ENCODE measurements around the gene ABI2.

Gene ABI2

DNA sequence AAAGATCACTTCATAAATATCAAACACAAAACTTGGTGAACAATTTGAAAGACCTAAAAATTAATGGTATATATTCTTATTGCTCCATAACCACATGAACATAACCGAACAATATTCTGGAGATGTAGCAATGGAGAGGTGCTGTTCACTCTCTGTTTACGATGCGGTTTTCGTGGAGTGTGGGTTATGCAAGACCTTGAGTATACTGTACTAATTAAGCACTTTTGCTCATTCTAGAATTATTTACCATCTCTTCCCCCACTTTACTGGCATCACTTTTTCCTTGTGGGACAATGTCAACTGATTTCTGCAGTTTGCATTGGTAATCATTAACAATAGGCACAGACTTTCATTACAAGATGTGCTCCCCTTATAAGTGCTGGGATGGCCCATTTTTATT is 109.3 kb downstream of the ABI2 start:
- no peak for TF ChIP-seq CEBPB (IDR thresholded peaks at IDR 0.05)
- no peak for TF ChIP-seq EGR1 (IDR thresholded peaks at IDR 0.05)

DNA sequence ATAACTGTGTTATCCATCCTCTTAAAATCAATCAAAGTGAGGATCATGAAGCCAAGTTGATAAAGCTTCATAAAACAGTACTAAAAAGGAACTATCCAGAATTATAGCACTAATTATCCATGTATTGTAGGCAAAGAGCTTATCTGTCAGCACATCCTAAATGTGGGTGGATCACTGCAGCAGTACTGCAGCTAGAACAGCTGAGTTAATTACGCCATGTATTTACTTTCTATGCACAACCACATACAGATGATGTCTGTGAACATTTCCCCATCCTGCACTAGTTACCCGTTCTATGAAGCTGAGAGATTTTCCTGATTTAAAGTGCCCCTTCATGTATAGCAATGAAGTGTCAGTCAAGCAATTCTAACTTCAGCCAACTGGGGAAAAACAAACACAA is 110.3 kb downstream of the ABI2 start:
- no peak for TF ChIP-seq CEBPB (IDR thresholded peaks at IDR 0.05)
- TF ChIP-seq TCF12 (IDR thresholded peaks at IDR 0.05; ENCODE audit: low read depth) = no peak
- TF ChIP-seq CREB1 (IDR thresholded peaks at IDR 0.05; ENCODE audit: low read depth) = no peak
- TF ChIP-seq, protein P1, sequence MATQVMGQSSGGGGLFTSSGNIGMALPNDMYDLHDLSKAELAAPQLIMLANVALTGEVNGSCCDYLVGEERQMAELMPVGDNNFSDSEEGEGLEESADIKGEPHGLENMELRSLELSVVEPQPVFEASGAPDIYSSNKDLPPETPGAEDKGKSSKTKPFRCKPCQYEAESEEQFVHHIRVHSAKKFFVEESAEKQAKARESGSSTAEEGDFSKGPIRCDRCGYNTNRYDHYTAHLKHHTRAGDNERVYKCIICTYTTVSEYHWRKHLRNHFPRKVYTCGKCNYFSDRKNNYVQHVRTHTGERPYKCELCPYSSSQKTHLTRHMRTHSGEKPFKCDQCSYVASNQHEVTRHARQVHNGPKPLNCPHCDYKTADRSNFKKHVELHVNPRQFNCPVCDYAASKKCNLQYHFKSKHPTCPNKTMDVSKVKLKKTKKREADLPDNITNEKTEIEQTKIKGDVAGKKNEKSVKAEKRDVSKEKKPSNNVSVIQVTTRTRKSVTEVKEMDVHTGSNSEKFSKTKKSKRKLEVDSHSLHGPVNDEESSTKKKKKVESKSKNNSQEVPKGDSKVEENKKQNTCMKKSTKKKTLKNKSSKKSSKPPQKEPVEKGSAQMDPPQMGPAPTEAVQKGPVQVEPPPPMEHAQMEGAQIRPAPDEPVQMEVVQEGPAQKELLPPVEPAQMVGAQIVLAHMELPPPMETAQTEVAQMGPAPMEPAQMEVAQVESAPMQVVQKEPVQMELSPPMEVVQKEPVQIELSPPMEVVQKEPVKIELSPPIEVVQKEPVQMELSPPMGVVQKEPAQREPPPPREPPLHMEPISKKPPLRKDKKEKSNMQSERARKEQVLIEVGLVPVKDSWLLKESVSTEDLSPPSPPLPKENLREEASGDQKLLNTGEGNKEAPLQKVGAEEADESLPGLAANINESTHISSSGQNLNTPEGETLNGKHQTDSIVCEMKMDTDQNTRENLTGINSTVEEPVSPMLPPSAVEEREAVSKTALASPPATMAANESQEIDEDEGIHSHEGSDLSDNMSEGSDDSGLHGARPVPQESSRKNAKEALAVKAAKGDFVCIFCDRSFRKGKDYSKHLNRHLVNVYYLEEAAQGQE (IDR thresholded peaks at IDR 0.05; ENCODE audit: low read depth) = no peak
- TF ChIP-seq FOXM1 (IDR thresholded peaks at IDR 0.05; ENCODE audit: borderline replicate concordance, low read depth) = no peak
- no peak for TF ChIP-seq TEAD4 (IDR thresholded peaks at IDR 0.05)
- TF ChIP-seq NFIC (IDR thresholded peaks at IDR 0.05) = no peak
- TF ChIP-seq ZBTB7A (IDR thresholded peaks at IDR 0.05; ENCODE audit: low read depth) = no peak
- no peak for TF ChIP-seq YY1 (IDR thresholded peaks at IDR 0.05; ENCODE audit: low read depth)
- TF ChIP-seq, protein P2, sequence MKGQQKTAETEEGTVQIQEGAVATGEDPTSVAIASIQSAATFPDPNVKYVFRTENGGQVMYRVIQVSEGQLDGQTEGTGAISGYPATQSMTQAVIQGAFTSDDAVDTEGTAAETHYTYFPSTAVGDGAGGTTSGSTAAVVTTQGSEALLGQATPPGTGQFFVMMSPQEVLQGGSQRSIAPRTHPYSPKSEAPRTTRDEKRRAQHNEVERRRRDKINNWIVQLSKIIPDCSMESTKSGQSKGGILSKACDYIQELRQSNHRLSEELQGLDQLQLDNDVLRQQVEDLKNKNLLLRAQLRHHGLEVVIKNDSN (IDR thresholded peaks at IDR 0.05) = no peak
- TF ChIP-seq EGR1 (IDR thresholded peaks at IDR 0.05) = no peak
- TF ChIP-seq, protein P3, sequence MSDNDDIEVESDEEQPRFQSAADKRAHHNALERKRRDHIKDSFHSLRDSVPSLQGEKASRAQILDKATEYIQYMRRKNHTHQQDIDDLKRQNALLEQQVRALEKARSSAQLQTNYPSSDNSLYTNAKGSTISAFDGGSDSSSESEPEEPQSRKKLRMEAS (IDR thresholded peaks at IDR 0.05) = no peak
- TF ChIP-seq TAF1 (IDR thresholded peaks at IDR 0.05; ENCODE audit: low read depth) = no peak
- no peak for TF ChIP-seq RAD21 (IDR thresholded peaks at IDR 0.05; ENCODE audit: low read depth)
- no peak for TF ChIP-seq EP300 (IDR thresholded peaks at IDR 0.05; ENCODE audit: borderline replicate concordance)

DNA sequence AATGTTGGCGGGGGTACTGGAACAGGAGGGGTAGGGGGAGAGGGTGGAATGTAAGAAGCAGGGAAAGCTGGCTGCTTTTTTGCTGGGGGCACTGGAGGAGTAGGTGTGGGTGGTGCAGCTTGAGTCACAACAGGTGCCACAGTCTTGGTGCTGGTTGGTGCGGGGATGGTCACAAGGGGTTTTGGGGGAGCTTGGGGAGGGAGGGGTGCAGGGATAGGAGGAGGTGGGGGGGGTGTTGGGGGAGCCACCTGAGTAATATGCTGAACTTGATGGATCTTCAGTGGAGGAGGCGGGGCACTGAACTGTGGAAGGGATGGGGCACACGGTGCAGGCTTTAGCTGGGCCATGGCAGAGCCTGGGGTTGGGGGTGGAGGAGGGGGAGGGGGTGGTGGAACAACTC is 112.5 kb downstream of the ABI2 start:
- no peak for TF ChIP-seq RAD21 (IDR thresholded peaks at IDR 0.05; ENCODE audit: low read depth)

DNA sequence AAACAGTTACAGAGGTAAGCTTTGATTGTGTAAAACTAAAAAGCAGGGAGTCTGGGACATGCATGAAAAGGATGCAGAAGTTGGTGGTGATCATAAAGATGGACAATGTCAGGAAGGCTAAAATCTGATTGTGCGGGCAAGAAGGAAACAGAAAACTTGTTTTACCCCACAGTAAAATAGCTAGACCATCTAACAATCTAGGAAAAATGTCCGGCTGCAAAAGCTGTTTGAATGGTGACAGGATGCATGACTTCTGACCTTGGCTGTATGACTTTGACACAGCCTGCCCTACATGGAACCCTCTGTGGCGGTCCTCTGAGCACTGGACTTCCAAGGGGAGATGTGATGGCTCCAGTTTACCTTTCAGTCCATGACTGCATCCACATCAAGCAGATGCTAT is 113.3 kb downstream of the ABI2 start:
- TF ChIP-seq EP300 (IDR thresholded peaks at IDR 0.05; ENCODE audit: borderline replicate concordance) (no peak), EGR1 (IDR thresholded peaks at IDR 0.05) (no peak), FOXM1 (IDR thresholded peaks at IDR 0.05; ENCODE audit: borderline replicate concordance, low read depth) (no peak), CEBPB (IDR thresholded peaks at IDR 0.05) (no peak), CREB1 (IDR thresholded peaks at IDR 0.05; ENCODE audit: low read depth) (no peak), TEAD4 (IDR thresholded peaks at IDR 0.05) (no peak), TAF1 (IDR thresholded peaks at IDR 0.05; ENCODE audit: low read depth) (no peak), RAD21 (IDR thresholded peaks at IDR 0.05; ENCODE audit: low read depth) (no peak), TCF12 (IDR thresholded peaks at IDR 0.05; ENCODE audit: low read depth) (no peak), YY1 (IDR thresholded peaks at IDR 0.05; ENCODE audit: low read depth) (no peak), NFIC (IDR thresholded peaks at IDR 0.05) (no peak)
- TF ChIP-seq, protein P3 (IDR thresholded peaks at IDR 0.05) = no peak
- TF ChIP-seq, protein P2 (IDR thresholded peaks at IDR 0.05) = no peak

DNA sequence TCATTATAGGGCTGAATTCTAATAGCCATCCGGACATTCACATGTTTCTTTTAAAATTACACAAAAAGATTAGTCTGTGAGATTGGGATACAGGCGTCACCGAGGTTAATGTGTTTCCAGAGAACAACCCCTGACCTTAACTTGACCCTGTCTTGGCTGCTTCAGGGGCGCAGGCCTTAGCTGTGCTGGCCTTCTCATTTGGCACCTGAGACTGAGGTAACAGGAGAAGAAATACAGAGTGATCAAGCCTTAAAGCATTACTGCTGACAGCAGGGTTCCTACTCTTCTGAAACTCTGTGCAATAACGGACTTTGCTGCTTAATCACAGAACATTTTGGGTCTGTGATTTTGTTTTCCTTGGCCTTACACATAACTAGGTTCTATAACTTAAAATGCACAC is 114.3 kb downstream of the ABI2 start:
- TF ChIP-seq FOXM1 (IDR thresholded peaks at IDR 0.05; ENCODE audit: borderline replicate concordance, low read depth) = no peak

DNA sequence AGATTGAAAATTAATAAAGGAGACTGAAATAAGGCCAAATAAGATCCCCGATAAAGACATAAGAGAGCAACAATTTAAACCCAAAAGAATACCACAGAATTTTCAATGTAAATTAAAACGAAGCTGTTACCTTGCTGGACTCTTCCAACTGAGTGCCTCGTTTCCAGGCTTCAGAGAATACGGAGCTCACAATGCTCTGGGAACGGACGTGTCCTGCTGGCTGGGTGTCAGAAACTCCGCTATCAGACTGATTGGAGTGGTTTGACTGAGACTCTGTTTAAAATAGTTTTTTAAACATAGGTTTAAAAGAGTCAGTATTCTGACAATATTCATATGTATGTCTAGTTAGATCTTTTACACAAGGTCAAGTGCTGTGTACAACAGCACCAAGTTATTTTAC is 116.5 kb downstream of the ABI2 start:
- TF ChIP-seq, protein P1 (IDR thresholded peaks at IDR 0.05; ENCODE audit: low read depth) = no peak
- no peak for TF ChIP-seq EP300 (IDR thresholded peaks at IDR 0.05; ENCODE audit: borderline replicate concordance)
- TF ChIP-seq TCF12 (IDR thresholded peaks at IDR 0.05; ENCODE audit: low read depth) = no peak
- TF ChIP-seq, protein P2 (IDR thresholded peaks at IDR 0.05) = no peak
- no peak for TF ChIP-seq YY1 (IDR thresholded peaks at IDR 0.05; ENCODE audit: low read depth)
- TF ChIP-seq CEBPB (IDR thresholded peaks at IDR 0.05) = no peak
- TF ChIP-seq CREB1 (IDR thresholded peaks at IDR 0.05; ENCODE audit: low read depth) = no peak
- TF ChIP-seq FOXM1 (IDR thresholded peaks at IDR 0.05; ENCODE audit: borderline replicate concordance, low read depth) = no peak
- TF ChIP-seq EGR1 (IDR thresholded peaks at IDR 0.05) = no peak
- TF ChIP-seq ZBTB7A (IDR thresholded peaks at IDR 0.05; ENCODE audit: low read depth) = no peak
- no peak for TF ChIP-seq TEAD4 (IDR thresholded peaks at IDR 0.05)
- no peak for TF ChIP-seq NFIC (IDR thresholded peaks at IDR 0.05)

Measured in Ishikawa (cell line).